ENCODE measurements around the gene MEIS1. TPM values are rescaled to one million over a fixed set of nuclear protein-coding genes. Genes with fewer than 3 reads are reported as not detected.
A peak's percentile ranks its signal among the peaks of the same experiment; 100 is the strongest.

Gene MEIS1
- total RNA-seq, 2 donors from 2014 or later: 15.4 to 23.7 TPM

DNA sequence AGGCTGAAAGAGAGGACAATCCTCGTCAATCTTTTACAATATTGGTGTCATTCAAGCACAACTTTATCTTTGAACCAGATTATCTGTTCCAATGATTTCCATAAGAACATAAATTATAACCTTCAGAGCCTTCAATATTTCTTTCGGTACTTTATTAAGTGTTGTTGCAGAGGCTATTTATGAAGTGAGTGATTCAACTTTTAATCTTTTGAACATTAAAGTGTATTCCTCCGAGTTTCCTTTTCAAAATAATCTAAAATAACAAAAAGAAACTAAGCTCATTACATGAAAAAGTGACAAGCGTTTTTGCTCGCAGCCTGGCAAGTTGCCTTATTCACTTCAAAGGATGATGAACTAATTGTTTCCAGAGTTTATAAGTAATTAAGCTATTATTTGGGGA lies 149.0 kb downstream of the MEIS1 start:
- no peak for TF ChIP-seq POLR2AphosphoS5 (IDR thresholded peaks at IDR 0.05)
- no peak for TF ChIP-seq POLR2A (IDR thresholded peaks at IDR 0.05)
- TF ChIP-seq CTCF (IDR thresholded peaks at IDR 0.05): no peak
- no peaks in the 10 kb centered on the region for H3K36me3 ChIP-seq
- H3K27ac ChIP-seq: peak overlapping the region; percentile 79 to 89
- H3K4me1 ChIP-seq (replicated peaks): no peaks in the 10 kb centered on the region
- intact Hi-C loops (cut with DNase I): loop anchor here (2.0 to 10.0 kb wide), 3 partner anchors 105 to 1071 kb away; no protein-coding TSS in a partner anchor
- DNase-seq (ENCODE audit: low spot score): no peak
- no peaks in the 10 kb centered on the region for H3K9me3 ChIP-seq
- no peak overlapping the region for H3K4me3 ChIP-seq
- WGBS: 39% methylated on average over 5 of the region's 5 CpGs
- H3K27me3 ChIP-seq (replicated peaks; ENCODE audit: insufficient read depth): peaks cover 12% of the 10 kb centered on the region

DNA sequence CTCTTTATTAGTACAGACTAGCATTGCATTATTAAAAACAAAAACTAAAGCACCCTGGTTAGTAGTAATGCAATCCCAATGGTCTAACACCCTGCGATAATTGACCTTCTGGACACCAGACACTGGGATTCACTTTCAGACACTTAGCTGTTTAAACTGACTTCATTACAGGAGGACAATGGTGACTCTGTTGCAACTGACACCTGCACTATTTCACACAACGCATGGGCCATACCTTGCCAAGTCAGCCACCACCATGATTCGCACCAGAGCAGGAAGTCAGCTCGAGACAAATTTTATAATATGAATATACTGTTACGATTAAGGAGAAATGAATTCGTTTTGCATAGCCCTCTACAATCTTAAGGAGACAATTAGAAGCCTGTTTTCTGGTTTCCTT lies 150.7 kb downstream of the MEIS1 start:
- Histone ChIP-seq H3K27me3 (replicated peaks; ENCODE audit: insufficient read depth) (peaks cover 12% of the 10 kb centered on the region), H3K36me3 (no peaks in the 10 kb centered on the region), H3K9me3 (no peaks in the 10 kb centered on the region), H3K4me1 (replicated peaks) (no peaks in the 10 kb centered on the region), H3K4me3 (no peak overlapping the region), H3K27ac (peak overlapping the region; percentile 5 to 79)
- intact Hi-C loops (cut with DNase I): loop anchor here (10.0 kb wide), 2 partner anchors 889 to 1069 kb away; no protein-coding TSS in a partner anchor
- WGBS: 63% methylated on average over 6 of the region's 6 CpGs
- DNase-seq (ENCODE audit: low spot score): no peak
- no peak for TF ChIP-seq POLR2AphosphoS5 (IDR thresholded peaks at IDR 0.05)
- TF ChIP-seq POLR2A (IDR thresholded peaks at IDR 0.05): no peak
- no peak for TF ChIP-seq CTCF (IDR thresholded peaks at IDR 0.05)

DNA sequence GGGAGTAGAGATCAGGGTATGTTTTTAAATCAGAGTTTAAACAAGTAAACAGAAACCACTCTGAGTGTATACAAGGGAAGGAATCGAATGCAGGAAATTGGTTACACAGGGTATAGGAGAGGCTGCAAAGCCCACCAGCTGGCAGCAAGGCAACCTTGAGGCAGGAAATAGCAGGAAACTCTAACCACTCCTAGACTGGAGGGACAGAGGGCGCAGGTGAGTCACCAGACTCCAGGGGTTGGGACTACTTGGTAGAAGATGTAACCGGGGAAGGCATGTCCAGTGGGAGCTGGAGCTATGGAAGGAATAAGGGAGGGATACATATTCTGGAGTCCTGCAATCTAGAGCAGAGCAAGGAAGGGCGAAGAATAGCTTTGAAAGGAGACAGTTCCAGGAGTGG lies 152.3 kb downstream of the MEIS1 start:
- Histone ChIP-seq H3K4me3 (no peak overlapping the region), H3K27ac (no peak overlapping the region), H3K9me3 (no peaks in the 10 kb centered on the region), H3K36me3 (no peaks in the 10 kb centered on the region), H3K27me3 (replicated peaks; ENCODE audit: insufficient read depth) (peaks cover 5% of the 10 kb centered on the region), H3K4me1 (replicated peaks) (no peaks in the 10 kb centered on the region)
- peak in 1 of 4 experiments; percentile 6 for TF ChIP-seq CTCF (IDR thresholded peaks at IDR 0.05)
- no peak for TF ChIP-seq POLR2AphosphoS5 (IDR thresholded peaks at IDR 0.05)
- intact Hi-C loops (cut with DNase I): loop anchor here (10.0 kb wide), 2 partner anchors 888 to 1068 kb away; no protein-coding TSS in a partner anchor
- 69% methylated on average over 4 of the region's 4 CpGs for WGBS
- no peak for DNase-seq (ENCODE audit: low spot score)

DNA sequence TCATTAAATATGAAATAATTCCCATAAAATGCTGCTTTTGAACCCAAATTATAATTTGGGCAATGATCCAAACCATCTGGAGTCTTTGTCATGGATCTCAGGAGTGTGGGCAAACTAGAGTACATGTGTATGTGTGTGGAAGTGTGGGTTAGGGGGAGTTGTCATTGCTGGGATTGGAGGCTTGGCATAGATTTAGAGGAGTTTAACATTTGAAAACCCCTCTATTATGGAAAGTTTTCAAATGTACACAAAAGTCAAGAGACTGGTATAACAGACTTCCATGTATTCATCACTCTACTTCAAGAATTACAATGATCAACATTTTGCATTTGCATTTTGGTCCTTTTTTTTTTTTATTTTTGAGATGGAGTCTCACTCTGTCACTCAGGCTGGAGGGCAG lies 159.1 kb downstream of the MEIS1 start:
- TF ChIP-seq POLR2AphosphoS5 (IDR thresholded peaks at IDR 0.05): no peak
- TF ChIP-seq POLR2A (IDR thresholded peaks at IDR 0.05): no peak
- no peak for TF ChIP-seq CTCF (IDR thresholded peaks at IDR 0.05)
- no peaks in the 10 kb centered on the region for H3K9me3 ChIP-seq
- no peaks in the 10 kb centered on the region for H3K27me3 ChIP-seq (replicated peaks; ENCODE audit: insufficient read depth)
- no peak overlapping the region for H3K27ac ChIP-seq
- no peaks in the 10 kb centered on the region for H3K4me1 ChIP-seq (replicated peaks)
- H3K4me3 ChIP-seq: no peak overlapping the region
- H3K36me3 ChIP-seq: no peaks in the 10 kb centered on the region
- intact Hi-C loops (cut with DNase I): no loop called here
- no peak for DNase-seq (ENCODE audit: low spot score)

DNA sequence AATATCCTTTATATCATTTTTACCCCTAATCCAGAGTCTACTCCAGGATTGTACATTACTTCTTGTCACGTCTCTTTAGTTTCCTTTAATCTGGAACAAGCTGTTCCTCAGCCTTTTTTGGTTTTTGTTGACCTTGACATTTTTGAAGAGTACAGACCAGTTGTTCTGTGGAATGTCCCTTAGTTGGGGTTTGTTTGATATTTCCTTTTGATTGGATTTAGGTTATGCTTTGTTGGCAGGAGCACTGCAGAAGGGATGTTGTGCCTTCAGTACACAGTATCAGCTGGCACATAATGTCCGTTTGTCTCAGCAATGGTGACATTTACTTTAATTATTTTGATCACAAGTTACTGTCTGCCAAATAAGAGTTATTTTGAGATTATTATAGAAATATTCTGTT lies 160.6 kb downstream of the MEIS1 start:
- 33% methylated on average over 2 of the region's 2 CpGs for WGBS
- TF ChIP-seq POLR2AphosphoS5 (IDR thresholded peaks at IDR 0.05) (peak; percentile 54), POLR2A (IDR thresholded peaks at IDR 0.05) (no peak)
- no peak overlapping the region for H3K4me3 ChIP-seq
- DNase-seq (ENCODE audit: low spot score): no peak
- H3K4me1 ChIP-seq (replicated peaks): no peaks in the 10 kb centered on the region
- no peak overlapping the region for H3K27ac ChIP-seq
- H3K9me3 ChIP-seq: no peaks in the 10 kb centered on the region
- H3K36me3 ChIP-seq: no peaks in the 10 kb centered on the region
- intact Hi-C loops (cut with DNase I): no loop called here
- H3K27me3 ChIP-seq (replicated peaks; ENCODE audit: insufficient read depth): no peaks in the 10 kb centered on the region
